Keratinocyte (primary cell): ENCODE data around the gene L3MBTL2. TPM values are rescaled to one million over a fixed set of nuclear protein-coding genes. Genes with fewer than 3 reads are reported as not detected.

Source experiments
- DNase-seq: peaks from one replicate; pipeline ENCODE4 v3.0.0-alpha.2; 2011; ENCODE audit warnings: low read depth, missing footprints, low spot score
- FAIRE-seq: peaks from 2 replicates; lab custom pipeline; 2011; peaks lifted over from hg19 to GRCh38; lab: Jason Lieb, UNC
- H2AFZ ChIP-seq: 2 replicates; pipeline ENCODE4 v1.6.0; 2012; ENCODE audit warnings: low read length, control low read depth, inconsistent platforms; ENCODE audit not compliant: control insufficient read depth
- H3K27ac ChIP-seq: 2 replicates; pipeline ENCODE4 v1.5.1; 2011; ENCODE audit warnings: low read length; ENCODE audit not compliant: control insufficient read depth, insufficient read depth
- H3K27me3 ChIP-seq: 3 replicates; pipeline ENCODE4 v1.6.0; 2011; ENCODE audit warnings: low read length; ENCODE audit not compliant: control insufficient read depth, insufficient read depth; ENCODE audit errors: extremely low read depth
- H3K36me3 ChIP-seq, 2 experiments: 2 replicates in 1 of 2; 3 replicates in 1 of 2; pipeline ENCODE4 v1.5.1; 2011; ENCODE audit warnings: low read length in 2 of 2, mild to moderate bottlenecking in 1 of 2; ENCODE audit not compliant: control insufficient read depth in 2 of 2, insufficient read depth in 2 of 2; ENCODE audit errors: extremely low read depth in 1 of 2
- H3K4me1 ChIP-seq: 3 replicates; pipeline ENCODE4 v1.5.1; 2011; ENCODE audit warnings: low read length; ENCODE audit not compliant: control insufficient read depth, insufficient read depth; ENCODE audit errors: extremely low read depth
- H3K4me2 ChIP-seq: 3 replicates; pipeline ENCODE4 v1.6.0; 2011; ENCODE audit warnings: low read depth, low read length; ENCODE audit not compliant: control insufficient read depth, insufficient read depth; ENCODE audit errors: extremely low read depth
- H3K4me3 ChIP-seq, 3 experiments: fragments of 200-600 bp in 1 of 3; sonication (generic) in 1 of 3; 2 replicates in 2 of 3; 3 replicates in 1 of 3; pipeline ENCODE4 v1.5.1; 2011 to 2016; ENCODE audit warnings: low read length in 3 of 3, mild to moderate bottlenecking in 3 of 3, control low read depth in 2 of 3, inconsistent platforms in 1 of 3, low read depth in 1 of 3, mixed read lengths in 1 of 3, mixed run types in 1 of 3, moderate library complexity in 1 of 3; ENCODE audit not compliant: control insufficient read depth in 2 of 3, insufficient read depth in 2 of 3; ENCODE audit errors: extremely low read depth in 1 of 3
- H3K79me2 ChIP-seq: 2 replicates; pipeline ENCODE4 v1.6.0; 2012; ENCODE audit warnings: low read length; ENCODE audit not compliant: control insufficient read depth, insufficient read depth
- H3K9ac ChIP-seq: 3 replicates; pipeline ENCODE4 v1.6.0; 2011; ENCODE audit warnings: low read length; ENCODE audit not compliant: control insufficient read depth, insufficient read depth; ENCODE audit errors: extremely low read depth
- H3K9me1 ChIP-seq: 3 replicates; pipeline ENCODE4 v1.6.0; 2011; ENCODE audit warnings: low read length; ENCODE audit not compliant: control insufficient read depth, insufficient read depth; ENCODE audit errors: extremely low read depth
- H3K9me3 ChIP-seq: 2 replicates; pipeline ENCODE4 v1.5.1; 2012; ENCODE audit warnings: low read depth, low read length; ENCODE audit not compliant: control insufficient read depth
- H4K20me1 ChIP-seq: 3 replicates; pipeline ENCODE4 v1.6.0; 2011; ENCODE audit warnings: low read length; ENCODE audit not compliant: control insufficient read depth, insufficient read depth; ENCODE audit errors: extremely low read depth
- CTCF ChIP-seq, 3 experiments: IDR thresholded peaks in 1 of 3; conservative IDR thresholded peaks in 1 of 3; optimal IDR thresholded peaks in 1 of 3; 2 replicates in 2 of 3; 3 replicates in 1 of 3; pipeline versions ENCODE3 to v1.5.1; 2011; ENCODE audit warnings: low read length in 3 of 3, mild to moderate bottlenecking in 3 of 3, moderate library complexity in 2 of 3, control low read depth in 1 of 3, inconsistent platforms in 1 of 3; ENCODE audit not compliant: insufficient read depth in 2 of 3; ENCODE audit errors: extremely low read depth in 1 of 3
- EZH2 ChIP-seq: IDR thresholded peaks from one replicate; pipeline ENCODE4 v1.6.1; 2012; ENCODE audit warnings: inconsistent platforms, mild to moderate bottlenecking, low read length, moderate library complexity
- dilution Hi-C: fragments of 300-500 bp; cut with MboI; formaldehyde crosslinking; loops from one replicate; pipeline ENCODE4 v1.7.0; 2020; ENCODE audit warnings: low sequenced_read_pairs; ENCODE audit not compliant: extremely low pct_ligation_motif_present
- polyA plus RNA-seq, 5 experiments: library from polyadenylated mRNA; depleted of rRNA in 3 of 5; stranded (reverse) in 3 of 5; stranded (forward) in 1 of 5; unstranded in 1 of 5; fragments of >200 nt; gene quantifications; 1 replicate in 1 of 5; 2 replicates in 3 of 5; 3 replicates in 1 of 5; pipeline versions ENCODE4 v1.2.1 to v1.2.3, GENCODE V29; 2011 to 2012; ENCODE audit warnings: missing spikeins in 2 of 5, low read depth in 1 of 5, low replicate concordance in 1 of 5

L3MBTL2 gene
- polyA plus RNA-seq, 1 donor (not counting 4 experiments of a cell fraction or from before 2014, with no cell fraction given) = 16.7 TPM

GRCh38 chr22:41261541-41262249 lies 56.6 kb downstream of the L3MBTL2 start:
- dilution Hi-C loops = no loop called here
- H3K4me3 ChIP-seq = no peak overlapping the region
- no peak overlapping the region for H3K4me2 ChIP-seq
- H3K4me1 ChIP-seq = peaks cover under 1% of the 10 kb centered on the region
- H2AFZ ChIP-seq = no peak overlapping the region
- H3K9me1 ChIP-seq = peaks cover 4% of the 10 kb centered on the region
- H3K9ac ChIP-seq = no peak overlapping the region
- FAIRE-seq (no peak), DNase-seq (no peak)
- peaks cover 42% of the 10 kb centered on the region for H3K79me2 ChIP-seq
- no peak overlapping the region for H3K27ac ChIP-seq
- peaks cover 74 to 77% of the 10 kb centered on the region in 2 experiments for H3K36me3 ChIP-seq
- no peaks in the 10 kb centered on the region for H3K9me3 ChIP-seq
- H4K20me1 ChIP-seq = peaks cover 5% of the 10 kb centered on the region
- TF ChIP-seq EZH2 (no peak), CTCF (optimal IDR thresholded peaks at IDR 0.05 in 1 of 3, IDR thresholded peaks at IDR 0.05 in 1 of 3, conservative IDR thresholded peaks at IDR 0.05 in 1 of 3; ENCODE audit: extremely low read depth in 1 of 3, insufficient read depth in 2 of 3, low read length in 3 of 3) (no peak)
- no peaks in the 10 kb centered on the region for H3K27me3 ChIP-seq

- no peaks in the 10 kb centered on the region for H3K9me3 ChIP-seq
- dilution Hi-C loops = no loop called here
- H4K20me1 ChIP-seq = peaks cover 5% of the 10 kb centered on the region
- FAIRE-seq (no peak), DNase-seq (no peak)
- H3K9ac ChIP-seq = no peak overlapping the region
- H3K9me1 ChIP-seq = peaks cover 4% of the 10 kb centered on the region
- H3K4me2 ChIP-seq = no peak overlapping the region
- H2AFZ ChIP-seq = no peak overlapping the region
- H3K27ac ChIP-seq = no peak overlapping the region
- no peaks in the 10 kb centered on the region for H3K4me1 ChIP-seq
- no peaks in the 10 kb centered on the region for H3K27me3 ChIP-seq
- peaks cover 41% of the 10 kb centered on the region for H3K79me2 ChIP-seq
- no peak for TF ChIP-seq CTCF (optimal IDR thresholded peaks at IDR 0.05 in 1 of 3, IDR thresholded peaks at IDR 0.05 in 1 of 3, conservative IDR thresholded peaks at IDR 0.05 in 1 of 3; ENCODE audit: extremely low read depth in 1 of 3, insufficient read depth in 2 of 3, low read length in 3 of 3)
- no peak for TF ChIP-seq EZH2
- peaks cover 70 to 72% of the 10 kb centered on the region in 2 experiments for H3K36me3 ChIP-seq
- H3K4me3 ChIP-seq = no peak overlapping the region
These were observed 57.2 kb downstream of the L3MBTL2 start for GRCh38 chr22:41262250-41262765.
